Keratinocyte (primary cell): ENCODE data around the gene KASH5.

Experiments
- EZH2 ChIP-seq: IDR thresholded peaks from one replicate; pipeline ENCODE4 v1.6.1; 2012; ENCODE audit warnings: inconsistent platforms, mild to moderate bottlenecking, low read length, moderate library complexity
- TF ChIP-seq, protein P1 (sequence below), 3 experiments: IDR thresholded peaks in 1 of 3; conservative IDR thresholded peaks in 1 of 3; optimal IDR thresholded peaks in 1 of 3; 2 replicates in 2 of 3; 3 replicates in 1 of 3; pipeline versions ENCODE3 to v1.5.1; 2011; ENCODE audit warnings: low read length in 3 of 3, mild to moderate bottlenecking in 3 of 3, moderate library complexity in 2 of 3, control low read depth in 1 of 3, inconsistent platforms in 1 of 3; ENCODE audit not compliant: insufficient read depth in 2 of 3; ENCODE audit errors: extremely low read depth in 1 of 3

GRCh38 chr19:49465371-49465770, 77.3 kb downstream of the KASH5 start:
- TF ChIP-seq, protein P1, sequence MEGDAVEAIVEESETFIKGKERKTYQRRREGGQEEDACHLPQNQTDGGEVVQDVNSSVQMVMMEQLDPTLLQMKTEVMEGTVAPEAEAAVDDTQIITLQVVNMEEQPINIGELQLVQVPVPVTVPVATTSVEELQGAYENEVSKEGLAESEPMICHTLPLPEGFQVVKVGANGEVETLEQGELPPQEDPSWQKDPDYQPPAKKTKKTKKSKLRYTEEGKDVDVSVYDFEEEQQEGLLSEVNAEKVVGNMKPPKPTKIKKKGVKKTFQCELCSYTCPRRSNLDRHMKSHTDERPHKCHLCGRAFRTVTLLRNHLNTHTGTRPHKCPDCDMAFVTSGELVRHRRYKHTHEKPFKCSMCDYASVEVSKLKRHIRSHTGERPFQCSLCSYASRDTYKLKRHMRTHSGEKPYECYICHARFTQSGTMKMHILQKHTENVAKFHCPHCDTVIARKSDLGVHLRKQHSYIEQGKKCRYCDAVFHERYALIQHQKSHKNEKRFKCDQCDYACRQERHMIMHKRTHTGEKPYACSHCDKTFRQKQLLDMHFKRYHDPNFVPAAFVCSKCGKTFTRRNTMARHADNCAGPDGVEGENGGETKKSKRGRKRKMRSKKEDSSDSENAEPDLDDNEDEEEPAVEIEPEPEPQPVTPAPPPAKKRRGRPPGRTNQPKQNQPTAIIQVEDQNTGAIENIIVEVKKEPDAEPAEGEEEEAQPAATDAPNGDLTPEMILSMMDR (optimal IDR thresholded peaks at IDR 0.05 in 1 of 3, IDR thresholded peaks at IDR 0.05 in 1 of 3, conservative IDR thresholded peaks at IDR 0.05 in 1 of 3; ENCODE audit: extremely low read depth in 1 of 3, insufficient read depth in 2 of 3, low read length in 3 of 3): no peak
- TF ChIP-seq EZH2: no peak
